Measurements from ENCODE around the gene TNFAIP2. TPM values are rescaled to one million over a fixed set of nuclear protein-coding genes. Genes with fewer than 3 reads are reported as not detected.
"Not testable (repeated sequence)": the region's sequence is repeated elsewhere in the genome, so short reads cannot be mapped to it uniquely, and the experiment has no call there.

The TNFAIP2 gene
- total RNA-seq, 1 donor: 410 TPM

DNA sequence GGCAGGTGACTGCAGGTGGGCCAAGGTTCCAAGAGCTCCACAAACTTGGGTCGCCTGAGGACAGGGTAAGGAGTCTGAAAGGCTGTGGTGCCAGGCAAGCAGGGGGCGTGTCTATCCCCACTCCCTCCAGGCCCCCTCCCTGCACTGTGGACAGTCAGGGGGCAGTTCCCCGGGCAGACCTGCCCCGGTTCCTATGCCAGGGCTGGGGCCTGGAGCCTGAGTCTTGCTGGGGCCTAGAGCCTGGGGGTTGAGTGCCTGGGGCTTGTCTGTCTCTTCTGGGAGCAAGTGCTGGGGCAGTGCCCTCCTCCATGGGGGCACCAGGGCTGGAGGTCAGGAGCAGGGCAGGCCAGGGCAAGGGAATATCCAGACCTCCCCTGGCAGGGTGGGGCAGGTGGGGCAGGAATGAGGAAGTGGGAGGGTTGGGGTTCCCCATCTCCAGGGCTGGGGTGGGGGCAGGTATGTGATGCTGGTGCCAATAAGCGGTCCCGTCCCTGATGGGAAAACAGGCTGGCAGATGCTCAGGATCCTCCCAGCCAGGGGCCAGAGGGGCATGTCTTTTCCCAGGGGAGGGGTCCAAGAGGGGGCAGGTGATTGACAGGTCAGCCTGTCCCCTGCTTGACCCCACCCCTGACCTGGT, 11.9 kb upstream of the TNFAIP2 start:
- H3K27me3 ChIP-seq (ENCODE audit: insufficient read depth, low read length): no peaks in the 10 kb centered on the region
- H3K4me3 ChIP-seq (ENCODE audit: low read length): no peak overlapping the region
- peaks cover 62% of the 10 kb centered on the region for H3K4me1 ChIP-seq (ENCODE audit: insufficient read depth, low read length)
- H3K9me3 ChIP-seq (ENCODE audit: low read depth, low read length): no peaks in the 10 kb centered on the region

GRCh38 chr14:103112400-103113243, 10.6 kb upstream of the TNFAIP2 start:
- Histone ChIP-seq H3K4me3 (ENCODE audit: low read length) (no peak overlapping the region), H3K4me1 (ENCODE audit: insufficient read depth, low read length) (peaks cover 73% of the 10 kb centered on the region), H3K9me3 (ENCODE audit: low read depth, low read length) (no peaks in the 10 kb centered on the region), H3K27me3 (ENCODE audit: insufficient read depth, low read length) (no peaks in the 10 kb centered on the region)

- Histone ChIP-seq H3K4me3 (ENCODE audit: low read length) (no peak overlapping the region), H3K9me3 (ENCODE audit: low read depth, low read length) (no peaks in the 10 kb centered on the region), H3K27me3 (ENCODE audit: insufficient read depth, low read length) (no peaks in the 10 kb centered on the region), H3K4me1 (ENCODE audit: insufficient read depth, low read length) (peaks cover 78% of the 10 kb centered on the region)
Measured at GRCh38 chr14:103113303-103113702, 10.0 kb upstream of the TNFAIP2 start.

GRCh38 chr14:103113774-103114173, 9.5 kb upstream of the TNFAIP2 start:
- Histone ChIP-seq H3K4me1 (ENCODE audit: insufficient read depth, low read length) (peaks cover 79% of the 10 kb centered on the region), H3K27me3 (ENCODE audit: insufficient read depth, low read length) (no peaks in the 10 kb centered on the region), H3K4me3 (ENCODE audit: low read length) (no peak overlapping the region), H3K9me3 (ENCODE audit: low read depth, low read length) (no peaks in the 10 kb centered on the region)

DNA sequence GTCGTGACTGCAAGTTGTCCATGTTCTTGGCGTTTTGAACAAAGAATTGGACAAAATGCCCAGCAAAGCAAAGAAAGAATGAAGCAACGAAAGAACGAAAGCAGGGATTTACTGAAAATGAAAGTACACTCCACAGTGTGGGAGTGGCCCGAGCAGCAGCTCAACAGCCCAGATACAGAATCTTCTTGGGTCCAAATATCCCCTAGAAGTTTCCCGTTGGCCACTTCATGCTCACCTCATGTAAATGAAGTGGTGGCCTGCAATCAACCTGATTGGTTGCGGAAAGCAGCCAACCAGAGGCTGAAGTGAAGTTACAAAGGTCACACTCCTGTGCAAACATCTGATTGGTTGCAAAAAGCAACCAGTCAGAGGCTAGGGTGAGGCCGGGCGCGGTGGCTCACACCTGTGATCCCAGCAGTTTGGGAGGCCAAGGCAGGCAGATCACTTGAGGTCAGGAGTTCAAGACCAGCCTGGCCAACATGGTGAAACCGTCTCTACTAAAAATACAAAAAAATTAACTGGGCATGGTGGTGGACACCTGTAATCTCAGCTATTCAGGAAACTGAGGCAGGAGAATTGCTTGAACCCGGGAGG, 8.1 kb upstream of the TNFAIP2 start:
- not testable (repeated sequence) for H3K27me3 ChIP-seq (ENCODE audit: insufficient read depth, low read length); H3K4me3 ChIP-seq (ENCODE audit: low read length); H3K9me3 ChIP-seq (ENCODE audit: low read depth, low read length)
- peaks cover 91% of the 10 kb centered on the region for H3K4me1 ChIP-seq (ENCODE audit: insufficient read depth, low read length)

- Histone ChIP-seq H3K9me3 (ENCODE audit: low read depth, low read length) (no peaks in the 10 kb centered on the region), H3K27me3 (ENCODE audit: insufficient read depth, low read length) (no peaks in the 10 kb centered on the region), H3K4me3 (ENCODE audit: low read length) (no peak overlapping the region), H3K4me1 (ENCODE audit: insufficient read depth, low read length) (peaks cover 94% of the 10 kb centered on the region)
Measured at GRCh38 chr14:103115845-103116572, 7.3 kb upstream of the TNFAIP2 start.

DNA sequence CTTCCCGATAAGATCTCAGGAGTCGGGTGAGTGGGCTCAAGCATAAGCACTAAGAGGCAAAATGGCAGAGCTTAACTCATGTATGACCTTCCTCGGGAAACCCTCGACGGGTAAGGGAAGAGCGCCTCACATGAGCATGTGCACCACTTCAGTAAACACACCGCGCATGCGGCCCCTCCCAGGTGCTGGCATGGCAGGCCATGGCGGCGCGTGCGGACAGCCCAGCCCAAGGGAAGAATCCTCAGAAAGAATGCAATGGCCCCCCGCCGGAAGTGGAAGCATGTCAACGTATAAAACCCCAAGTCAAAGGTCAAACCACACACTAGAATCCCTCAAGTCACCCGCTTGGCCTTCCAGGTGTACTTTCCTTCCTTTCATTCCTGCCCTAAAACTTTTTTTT, 6.6 kb upstream of the TNFAIP2 start:
- Histone ChIP-seq H3K4me3 (ENCODE audit: low read length) (no peak overlapping the region), H3K9me3 (ENCODE audit: low read depth, low read length) (no peaks in the 10 kb centered on the region), H3K4me1 (ENCODE audit: insufficient read depth, low read length) (peaks cover 93% of the 10 kb centered on the region), H3K27me3 (ENCODE audit: insufficient read depth, low read length) (no peaks in the 10 kb centered on the region)

GRCh38 chr14:103117499-103117898, 5.8 kb upstream of the TNFAIP2 start:
- H3K4me1 ChIP-seq (ENCODE audit: insufficient read depth, low read length): peaks cover 90% of the 10 kb centered on the region
- not testable (repeated sequence) for H3K4me3 ChIP-seq (ENCODE audit: low read length); H3K27me3 ChIP-seq (ENCODE audit: insufficient read depth, low read length); H3K9me3 ChIP-seq (ENCODE audit: low read depth, low read length)

DNA sequence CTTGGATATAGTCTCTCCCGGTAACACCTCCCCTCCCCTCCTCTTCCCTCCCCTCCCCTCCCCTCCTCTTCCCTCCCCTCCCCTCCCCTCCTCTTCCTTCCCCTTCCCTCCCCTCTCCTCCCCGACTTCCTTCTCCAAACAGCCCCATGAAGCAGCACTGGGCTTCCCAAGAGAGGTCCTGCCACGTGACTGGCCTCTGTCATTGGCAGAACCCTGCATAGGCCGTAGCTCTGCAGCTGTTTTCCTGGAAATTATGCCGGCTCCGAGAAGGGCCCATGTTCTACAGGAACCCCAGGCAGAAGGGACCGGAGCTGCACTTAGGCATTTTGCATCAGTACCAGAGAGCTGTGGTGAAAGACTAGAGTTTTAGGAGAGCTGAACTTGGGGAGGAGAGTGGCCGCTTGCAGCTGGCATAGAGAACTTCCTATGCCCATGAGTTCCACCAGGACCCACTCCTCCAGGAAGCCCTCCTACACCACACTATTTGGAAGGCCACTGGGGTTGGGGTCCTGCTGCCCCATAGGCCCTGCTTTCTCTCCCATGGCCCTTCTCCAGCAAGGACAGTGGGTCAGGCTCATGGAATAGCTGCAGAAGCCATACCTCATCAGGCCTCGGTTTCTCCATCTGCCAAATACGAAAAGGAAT, 5.1 kb upstream of the TNFAIP2 start:
- Histone ChIP-seq H3K27me3 (ENCODE audit: insufficient read depth, low read length) (peaks cover 4% of the 10 kb centered on the region), H3K4me3 (ENCODE audit: low read length) (no peak overlapping the region), H3K4me1 (ENCODE audit: insufficient read depth, low read length) (peaks cover 89% of the 10 kb centered on the region), H3K9me3 (ENCODE audit: low read depth, low read length) (no peaks in the 10 kb centered on the region)

- H3K27me3 ChIP-seq (ENCODE audit: insufficient read depth, low read length): peaks cover 6% of the 10 kb centered on the region
Measured at GRCh38 chr14:103118663-103119404, 4.4 kb upstream of the TNFAIP2 start.

DNA sequence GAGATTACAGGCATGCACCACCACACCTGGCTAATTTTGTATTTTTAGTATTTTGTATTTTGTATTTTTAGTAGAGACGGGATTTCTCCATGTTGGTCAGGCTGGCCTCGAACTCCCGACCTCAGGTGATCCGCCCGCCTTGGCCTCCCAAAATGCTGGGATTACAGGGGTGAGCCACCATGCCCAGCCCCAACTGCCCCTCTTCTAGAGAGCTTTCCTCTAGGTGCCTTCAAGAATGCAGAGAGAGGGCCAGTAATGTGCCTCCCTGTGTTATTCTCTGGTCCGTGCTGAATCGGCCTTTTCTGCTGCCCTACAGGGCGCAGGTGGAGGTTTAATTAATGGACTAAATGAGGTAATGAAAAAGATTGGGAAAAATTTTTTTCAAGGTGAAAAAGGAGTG, 3.7 kb upstream of the TNFAIP2 start:
- not testable (repeated sequence) for H3K9me3 ChIP-seq (ENCODE audit: low read depth, low read length); H3K4me3 ChIP-seq (ENCODE audit: low read length); H3K27me3 ChIP-seq (ENCODE audit: insufficient read depth, low read length)
- peaks cover 86% of the 10 kb centered on the region for H3K4me1 ChIP-seq (ENCODE audit: insufficient read depth, low read length)

More at GRCh38 chr14:103118663-103119404, 4.4 kb upstream of the TNFAIP2 start:
- Histone ChIP-seq H3K4me3 (ENCODE audit: low read length) (no peak overlapping the region), H3K9me3 (ENCODE audit: low read depth, low read length) (no peaks in the 10 kb centered on the region), H3K4me1 (ENCODE audit: insufficient read depth, low read length) (peaks cover 86% of the 10 kb centered on the region)

- Histone ChIP-seq H3K9me3 (ENCODE audit: low read depth, low read length) (no peaks in the 10 kb centered on the region), H3K4me3 (ENCODE audit: low read length) (peak overlapping the region; percentile 45), H3K27me3 (ENCODE audit: insufficient read depth, low read length) (peaks cover 9% of the 10 kb centered on the region), H3K4me1 (ENCODE audit: insufficient read depth, low read length) (peaks cover 85% of the 10 kb centered on the region)
Measured at GRCh38 chr14:103121121-103121845, 2.0 kb upstream of the TNFAIP2 start.

- peaks cover 9% of the 10 kb centered on the region for H3K27me3 ChIP-seq (ENCODE audit: insufficient read depth, low read length)
- peaks cover 79% of the 10 kb centered on the region for H3K4me1 ChIP-seq (ENCODE audit: insufficient read depth, low read length)
- no peaks in the 10 kb centered on the region for H3K9me3 ChIP-seq (ENCODE audit: low read depth, low read length)
- peak overlapping the region; percentile 45 for H3K4me3 ChIP-seq (ENCODE audit: low read length)
Measured at GRCh38 chr14:103121846-103122584, 1.2 kb upstream of the TNFAIP2 start.

Data from mononuclear cell (primary cell).